NCI-H2171 (cell line): ENCODE measurements around the gene CIZ1.

ENCODE experiments used
- DNase-seq: peaks from one replicate; lab custom pipeline; 2025; lab: John Stamatoyannopoulos, UW

Gene CIZ1

DNA sequence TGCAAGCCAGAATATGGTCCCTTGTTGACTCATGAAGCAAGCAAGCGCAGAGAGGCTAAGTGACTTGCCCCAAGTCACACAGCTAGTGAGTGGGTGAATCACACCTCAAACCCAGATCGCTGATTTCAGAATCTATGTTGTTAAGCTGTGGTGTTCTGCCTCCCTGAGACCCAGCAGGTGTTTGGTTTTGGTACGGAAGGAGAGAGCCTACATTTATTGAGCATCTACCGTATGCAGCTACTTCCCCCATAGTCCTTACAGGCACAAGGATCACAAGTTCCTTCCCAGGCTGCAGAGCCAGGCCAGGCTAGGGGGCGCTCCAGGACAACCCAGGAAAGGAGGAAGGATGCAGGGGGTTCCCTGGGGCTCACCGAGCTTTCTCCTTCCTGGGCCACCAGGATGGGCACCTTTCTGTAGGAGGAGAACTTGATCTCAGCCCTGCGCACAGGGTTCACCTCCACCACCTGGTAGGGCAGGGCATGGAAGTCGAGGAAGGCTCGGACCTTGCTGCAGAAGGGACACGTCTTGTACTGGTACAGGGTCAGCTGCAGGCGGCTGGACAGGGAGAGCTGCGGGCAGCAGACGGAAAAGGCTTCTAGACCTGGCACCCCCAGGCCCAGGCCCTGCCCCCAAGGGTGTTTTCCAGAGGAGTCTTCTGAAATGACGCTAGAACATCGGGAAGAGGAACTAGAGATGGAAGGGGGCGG lies 66.3 kb downstream of the CIZ1 start:
- DNase-seq, result peak; percentile 31

DNA sequence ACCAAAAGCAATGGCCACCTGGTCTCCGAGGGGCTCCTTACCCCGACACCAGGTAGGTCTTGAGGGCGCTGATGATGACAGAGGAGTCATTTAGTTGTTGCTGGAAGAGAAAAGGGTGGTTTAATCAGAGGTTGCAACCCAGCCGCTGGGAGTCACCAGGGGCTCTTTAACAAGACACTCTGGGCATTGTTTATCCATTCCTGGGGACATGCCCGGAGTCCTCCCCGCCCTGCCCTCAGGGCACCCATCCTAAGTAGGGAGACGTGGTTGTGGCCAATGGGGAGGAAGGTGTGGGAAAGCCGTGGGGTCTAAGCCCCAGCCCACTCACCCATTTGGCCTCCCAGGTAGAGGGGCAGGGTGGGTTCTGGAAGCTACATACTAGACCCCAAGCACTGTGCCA lies 66.9 kb downstream of the CIZ1 start:
- DNase-seq, result no peak

DNA sequence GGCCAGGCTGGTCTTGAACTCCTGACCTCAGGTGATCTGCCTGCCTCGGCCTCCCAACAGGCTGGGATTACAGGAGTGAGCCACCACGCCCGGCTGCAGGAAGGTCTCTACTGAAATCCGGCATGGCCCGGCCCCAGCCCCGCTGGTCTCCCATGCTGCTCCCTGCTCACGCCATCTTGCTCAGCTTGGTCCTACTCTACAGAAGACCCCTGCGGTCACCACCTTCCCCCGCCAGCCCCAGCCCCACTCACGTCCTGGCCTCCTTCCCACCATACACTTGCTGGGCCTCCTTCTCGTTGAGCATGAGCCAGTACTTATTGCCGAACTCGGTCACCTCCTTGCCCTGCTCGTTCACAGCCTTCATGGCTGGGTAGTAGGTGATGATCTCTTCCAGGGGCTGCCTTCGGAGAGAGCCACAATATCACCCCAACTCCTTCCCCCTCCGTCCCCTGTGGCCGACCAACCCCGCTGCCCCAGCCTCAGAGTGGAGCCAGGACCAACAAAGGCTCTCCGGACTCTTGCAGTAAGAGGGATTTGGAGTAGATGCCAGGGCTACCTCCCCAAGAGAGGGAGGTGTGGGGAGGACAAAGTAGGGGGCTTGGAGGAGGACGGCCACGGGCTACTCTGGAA lies 67.8 kb downstream of the CIZ1 start:
- DNase-seq, result no peak

DNA sequence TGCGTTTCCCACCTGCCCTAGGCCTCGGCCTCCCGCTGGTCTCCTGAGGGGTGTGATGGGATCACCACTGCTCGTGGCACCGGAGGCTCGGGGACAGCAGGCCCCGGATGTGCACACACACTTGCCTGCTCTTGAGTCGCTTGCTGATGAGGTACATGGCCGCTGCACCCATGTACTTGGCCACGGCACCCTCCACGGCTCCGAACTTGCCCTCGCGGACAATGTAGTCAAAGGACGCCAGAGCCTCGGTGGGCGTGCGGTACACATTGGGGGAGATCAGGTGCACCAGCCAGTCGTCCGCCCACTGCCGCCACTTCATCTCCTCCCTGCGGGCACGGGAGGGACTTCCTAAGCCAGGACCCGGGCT lies 68.6 kb downstream of the CIZ1 start:
- no peak for DNase-seq

DNA sequence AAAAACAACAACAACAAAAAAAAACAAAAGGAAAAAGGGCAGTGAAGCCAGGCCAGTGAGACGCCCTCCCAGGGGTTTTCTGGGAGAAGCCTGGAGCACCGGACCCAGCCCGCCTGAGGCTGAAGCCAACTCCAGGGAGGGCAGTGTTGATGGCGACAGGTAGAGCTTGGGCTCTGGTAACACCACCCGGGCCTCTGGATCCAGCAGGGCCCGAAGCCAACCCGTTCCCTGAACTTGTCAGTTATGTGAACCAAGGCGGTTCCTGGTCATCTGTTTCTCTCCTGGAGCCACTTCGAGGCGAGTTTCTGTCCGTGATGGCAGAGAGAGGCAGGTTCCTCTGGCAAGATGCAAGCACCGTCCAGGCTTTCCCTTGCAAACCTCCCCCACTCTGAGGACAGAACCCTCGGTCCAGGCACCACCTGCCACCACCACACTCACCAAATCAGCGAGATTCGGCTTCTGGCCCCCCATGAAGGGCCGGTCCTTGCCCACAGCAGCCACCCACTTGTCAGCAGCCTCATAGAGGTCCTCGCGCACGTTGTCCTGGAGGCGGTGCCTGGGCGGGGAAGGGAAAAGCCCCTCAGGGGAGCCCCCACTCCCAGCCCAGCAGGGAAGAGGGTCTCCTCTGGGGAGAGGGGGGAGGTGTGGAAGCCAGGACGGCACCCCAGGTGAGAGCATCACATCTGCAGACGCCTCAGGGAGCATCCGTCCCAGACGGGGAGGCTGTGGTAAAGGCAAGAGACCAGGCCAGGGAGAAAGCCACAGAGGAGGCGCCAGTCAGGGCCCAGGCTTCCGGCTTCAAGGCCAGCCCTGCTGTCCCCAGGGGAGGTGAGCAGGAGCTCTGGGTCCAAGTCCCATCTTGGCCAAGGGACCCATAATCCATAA lies 69.2 kb downstream of the CIZ1 start:
- no peak for DNase-seq

DNA sequence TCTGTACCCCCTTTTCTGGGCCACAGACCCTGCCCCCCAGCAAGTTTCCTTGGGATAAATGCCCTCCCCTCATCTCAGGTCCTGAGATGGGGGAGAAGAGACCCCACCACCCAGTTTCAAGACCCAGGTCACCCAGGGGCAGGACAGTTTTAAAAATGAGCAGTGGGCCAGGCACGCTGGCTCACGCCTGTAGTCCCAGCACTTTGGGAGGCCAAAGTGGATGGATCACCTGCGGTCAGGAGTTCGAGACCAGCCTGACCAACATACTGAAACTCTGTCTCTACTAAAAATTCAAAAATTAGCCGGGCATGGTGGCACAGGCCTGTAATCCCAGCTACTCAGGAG lies 69.9 kb downstream of the CIZ1 start:
- DNase-seq, result no peak

DNA sequence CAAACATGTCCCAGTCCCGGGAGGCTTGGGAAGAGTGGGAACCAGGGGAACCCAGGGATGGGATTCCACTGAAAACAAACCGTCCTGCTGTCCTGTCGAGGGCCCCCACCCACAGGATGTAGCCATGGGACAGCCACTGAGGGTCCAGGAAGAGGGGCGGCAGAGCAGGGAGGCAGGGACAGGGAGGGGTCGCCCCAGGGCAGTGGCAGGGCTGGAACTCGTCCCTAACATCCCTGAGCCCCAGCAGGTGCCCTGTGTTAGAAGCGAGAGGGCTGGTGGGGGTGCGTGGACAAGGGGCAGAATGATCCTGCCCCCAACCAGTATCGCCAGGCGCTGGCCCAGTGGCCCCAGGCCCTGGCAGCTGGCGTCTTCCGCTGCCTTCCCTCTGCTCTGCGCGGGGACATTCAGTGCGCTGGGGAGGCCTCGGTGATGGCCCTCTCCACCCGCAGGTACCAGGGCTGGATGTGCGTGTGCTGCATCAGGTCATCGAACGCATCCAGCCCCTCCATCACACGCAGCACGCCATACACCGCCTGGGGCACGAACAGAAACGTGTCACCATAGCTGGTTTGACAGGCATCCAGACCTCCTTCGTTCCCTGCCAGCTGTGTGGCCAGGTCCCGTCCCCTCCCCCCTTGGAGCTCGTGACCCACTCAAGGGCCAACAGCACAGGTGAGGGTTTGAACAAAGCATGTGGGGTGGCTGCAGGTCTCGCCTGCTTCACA lies 70.5 kb downstream of the CIZ1 start:
- no peak for DNase-seq

DNA sequence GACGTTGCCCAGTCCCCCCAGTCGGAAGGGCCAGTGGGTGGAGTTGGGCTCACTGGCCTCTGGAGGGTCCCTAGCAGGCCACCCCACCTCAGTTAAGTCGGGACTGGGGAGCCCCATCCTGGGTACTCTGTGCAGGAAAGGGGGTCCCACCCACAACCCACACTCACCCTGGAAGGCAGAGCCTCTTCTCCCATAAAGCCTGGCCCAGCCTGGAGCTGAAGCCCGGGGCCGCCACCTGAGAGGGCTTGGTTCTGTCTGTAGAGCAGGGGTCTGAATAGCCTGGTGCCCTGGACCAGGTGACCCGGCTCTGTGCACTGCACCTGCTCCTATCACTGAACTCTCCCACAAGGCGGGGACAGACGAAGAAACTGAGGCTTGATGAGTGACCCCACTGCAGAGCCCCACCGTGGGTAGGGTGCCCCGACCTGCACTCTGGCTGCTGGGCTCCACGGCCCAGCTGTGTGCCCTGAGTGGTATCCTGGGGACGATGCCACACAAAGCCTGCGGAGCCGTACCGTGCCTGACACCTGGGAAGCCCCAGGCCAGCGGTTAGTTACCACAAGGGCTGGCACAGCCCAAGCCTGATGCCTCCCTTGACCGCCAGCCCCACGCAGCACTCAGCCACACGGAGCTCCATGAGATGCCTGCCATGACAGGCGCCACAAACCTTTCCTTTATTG lies 71.2 kb downstream of the CIZ1 start:
- no peak for DNase-seq

DNA sequence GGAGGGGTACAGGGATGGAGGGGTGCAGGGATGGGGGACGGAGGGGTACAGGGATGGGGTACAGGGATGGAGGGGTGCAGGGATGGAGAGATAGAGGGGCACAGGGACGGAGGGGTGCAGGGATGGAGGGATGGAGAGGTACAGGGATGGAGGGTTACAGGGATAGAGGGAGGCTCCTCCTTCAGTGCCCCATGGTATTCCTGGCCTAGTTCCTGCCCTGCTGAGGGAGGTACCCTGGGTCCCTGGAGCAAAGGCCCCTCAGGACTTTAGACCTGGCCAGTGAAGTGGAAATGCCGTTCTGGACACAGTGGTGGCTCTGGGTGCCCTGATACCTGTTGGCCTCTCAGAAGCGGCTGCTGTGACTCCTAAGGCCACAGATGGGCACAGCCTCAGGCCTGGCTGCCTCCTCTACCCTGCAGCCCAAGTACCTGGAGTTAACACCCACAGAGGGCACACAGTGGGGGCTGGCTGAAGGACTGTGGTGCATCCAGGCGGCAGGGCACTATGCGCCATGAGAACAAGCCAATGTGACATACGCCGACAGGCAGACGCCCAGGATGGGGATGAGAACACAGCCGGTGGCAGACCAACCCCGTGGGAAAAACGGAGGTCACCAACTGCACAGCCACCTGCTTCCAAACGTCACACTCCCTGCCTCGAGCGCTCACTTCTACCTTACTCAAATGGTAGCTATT lies 72.3 kb downstream of the CIZ1 start:
- peak; percentile 72 for DNase-seq

DNA sequence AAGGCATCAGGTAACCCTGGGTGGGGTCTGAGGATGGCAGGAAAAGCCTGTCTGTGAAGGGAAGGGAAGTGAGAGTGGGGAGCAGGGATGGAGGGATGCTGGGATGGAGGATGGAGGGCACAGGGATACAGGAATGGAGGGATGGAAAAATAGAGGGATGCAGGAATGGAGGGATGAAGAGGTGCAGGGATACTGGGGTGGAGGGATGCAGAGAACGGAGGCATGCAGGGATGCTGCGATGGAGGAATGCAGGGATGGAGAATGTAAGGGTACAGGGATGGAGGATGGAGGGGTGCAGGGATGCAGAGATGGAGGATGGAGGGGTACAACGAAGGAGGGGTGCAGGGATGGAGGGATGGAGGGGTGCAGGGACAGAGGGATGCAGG lies 72.9 kb downstream of the CIZ1 start:
- no peak for DNase-seq

DNA sequence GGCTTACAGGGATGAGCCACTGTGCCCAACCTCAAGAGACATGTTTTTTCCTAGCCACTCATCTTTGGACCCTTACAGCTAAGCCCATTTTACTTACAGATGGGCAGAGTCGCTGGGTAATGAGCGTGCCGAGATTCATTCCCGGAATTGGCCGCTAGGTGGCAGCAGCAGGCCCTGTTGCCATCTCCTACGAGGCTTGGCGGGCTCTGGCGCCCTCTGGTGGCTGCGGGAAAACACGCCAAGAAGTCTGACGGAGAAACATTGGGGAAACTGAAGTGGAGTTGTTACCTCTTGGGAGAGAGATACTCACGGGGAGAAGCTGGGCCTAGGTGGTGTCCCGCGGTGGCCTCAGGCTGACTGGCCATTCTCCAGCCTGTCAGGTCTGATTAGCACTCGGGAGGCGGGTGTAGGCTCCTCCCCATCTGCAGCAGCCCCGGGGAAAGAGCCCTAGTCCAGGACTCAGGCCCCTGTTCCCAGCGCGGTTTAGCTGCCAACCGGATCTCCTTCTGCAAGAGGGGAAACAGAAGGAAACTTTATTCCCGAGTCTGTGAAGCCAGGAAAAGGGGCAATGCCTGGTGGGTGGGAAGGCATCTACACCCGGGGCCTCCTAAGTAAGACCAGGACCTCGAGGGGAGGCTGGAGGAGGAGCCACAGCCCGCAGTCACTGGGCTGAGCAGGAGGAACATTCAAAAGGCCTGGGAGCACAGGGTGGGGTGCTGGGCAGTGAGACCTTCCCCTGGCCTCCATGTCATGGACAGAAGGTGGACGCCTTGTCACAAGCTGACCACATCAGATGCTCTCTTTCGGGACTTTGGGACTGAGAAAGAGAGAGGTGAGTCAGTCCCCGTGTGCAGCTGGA lies 73.5 kb downstream of the CIZ1 start:
- DNase-seq, result peak; percentile 88

DNA sequence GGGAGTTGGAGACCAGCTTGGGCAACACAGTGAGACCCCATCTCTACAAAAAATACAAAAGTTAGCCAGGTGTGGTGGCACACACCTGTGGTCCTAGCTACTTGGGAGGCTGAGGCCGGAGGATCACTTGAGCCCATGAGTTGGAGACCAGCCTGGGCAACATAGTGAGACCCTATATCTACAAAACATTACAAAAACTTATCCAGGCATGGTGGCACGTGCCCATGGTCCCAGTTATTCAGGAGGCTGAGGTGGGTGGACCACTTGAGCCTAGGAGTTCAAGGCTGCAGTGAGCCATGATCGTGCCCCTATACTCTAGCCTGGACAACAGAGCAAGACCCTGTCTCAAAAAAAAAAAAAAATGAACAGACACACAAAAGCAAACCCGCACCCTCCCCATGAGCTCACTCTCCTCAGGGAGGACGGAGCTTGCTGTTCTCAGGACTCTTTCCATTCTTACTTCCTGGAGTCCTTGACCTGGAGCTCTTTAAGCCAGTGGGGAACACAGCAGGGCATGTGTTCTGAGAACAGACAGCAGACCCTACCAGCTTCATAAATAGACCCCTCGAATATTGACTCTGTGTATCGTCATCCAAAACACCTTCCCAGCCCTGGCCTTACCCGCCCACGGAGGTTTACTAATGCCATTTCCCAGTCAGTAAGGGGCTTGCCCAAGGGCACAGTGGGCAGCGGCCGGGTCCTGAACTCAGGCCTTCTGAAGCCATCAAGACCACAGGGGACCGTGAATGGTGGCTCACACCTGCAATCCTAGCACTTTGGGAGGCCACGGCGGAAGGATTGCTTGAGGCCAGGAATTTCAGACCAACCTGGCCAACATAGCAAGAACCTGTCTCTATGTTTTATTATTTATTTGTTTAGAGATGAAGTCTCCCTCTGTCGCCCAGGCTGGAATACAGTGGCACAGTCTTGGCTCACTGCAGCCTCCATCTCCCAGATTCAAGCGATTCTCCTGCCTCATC lies 75.0 kb downstream of the CIZ1 start:
- DNase-seq, result no peak
